ENCODE data around the gene CCDC60.
"Not testable (repeated sequence)": the region's sequence is repeated elsewhere in the genome, so short reads cannot be mapped to it uniquely, and the experiment has no call there.

Gene CCDC60

GRCh38 chr12:119338593-119339363 lies 4.2 kb downstream of the CCDC60 start:
- DNase-seq, result no peak

DNA sequence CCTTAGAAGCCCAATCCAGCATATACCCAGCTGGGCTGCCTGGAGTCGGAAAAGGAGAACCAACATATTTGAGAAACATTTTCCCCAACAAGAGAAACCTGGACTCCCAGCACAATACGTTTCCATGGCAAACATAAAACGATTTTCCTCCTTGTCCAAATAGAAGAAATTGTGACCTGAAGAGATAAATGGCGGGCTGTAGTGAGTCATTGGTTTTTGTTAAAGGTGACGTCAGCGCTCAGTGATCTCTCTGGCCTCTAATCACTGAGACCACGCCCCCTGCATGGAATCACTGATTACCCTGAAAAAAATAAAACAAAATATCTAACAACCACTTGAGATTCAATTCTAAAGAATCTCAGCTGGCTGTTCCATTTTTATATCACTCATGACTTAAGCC lies 6.0 kb downstream of the CCDC60 start:
- no peak for DNase-seq

DNA sequence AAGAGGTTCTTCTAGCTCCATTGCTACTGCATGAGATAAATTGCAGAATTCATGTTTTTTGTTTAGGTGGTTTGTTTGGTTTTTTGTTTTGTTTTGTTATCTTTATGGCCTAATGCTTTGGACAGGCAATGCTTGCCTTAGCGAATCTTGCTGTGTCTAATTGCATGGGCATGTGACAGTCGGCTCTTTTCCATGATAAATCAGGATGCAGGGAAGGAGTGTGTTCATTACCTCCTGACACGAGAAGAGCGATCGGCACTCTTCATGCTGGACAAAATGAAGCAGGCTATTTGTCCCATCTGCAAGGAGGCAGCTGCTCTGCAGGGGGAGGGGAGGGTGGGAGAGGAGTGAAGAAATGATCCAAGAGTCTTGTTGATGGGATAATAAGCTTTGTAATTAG lies 6.5 kb downstream of the CCDC60 start:
- DNase-seq, result no peak

- no peak for DNase-seq
Observed at GRCh38 chr12:119341988-119342387, 7.5 kb downstream of the CCDC60 start.

GRCh38 chr12:119343130-119343529 lies 8.6 kb downstream of the CCDC60 start:
- no peak for DNase-seq

DNA sequence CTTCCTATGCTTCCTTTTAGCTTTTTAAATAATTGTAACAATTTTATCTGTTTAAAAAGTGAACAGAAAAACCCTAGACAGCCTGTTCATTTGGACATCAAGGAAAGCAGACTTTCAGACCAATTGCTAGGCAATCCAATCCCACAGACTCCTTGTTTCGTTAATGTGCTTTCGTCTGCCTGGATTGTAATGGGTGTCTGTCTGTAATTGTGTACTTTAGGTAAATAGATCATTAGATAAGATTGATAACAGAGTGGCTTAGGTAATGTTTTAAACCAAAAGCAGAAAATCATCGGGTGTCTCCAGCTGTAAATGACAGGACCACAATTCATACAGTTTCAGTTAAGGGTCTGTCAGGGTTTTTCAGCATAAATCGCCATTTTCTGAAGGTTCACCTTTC lies 19.6 kb downstream of the CCDC60 start:
- no peak for DNase-seq

DNA sequence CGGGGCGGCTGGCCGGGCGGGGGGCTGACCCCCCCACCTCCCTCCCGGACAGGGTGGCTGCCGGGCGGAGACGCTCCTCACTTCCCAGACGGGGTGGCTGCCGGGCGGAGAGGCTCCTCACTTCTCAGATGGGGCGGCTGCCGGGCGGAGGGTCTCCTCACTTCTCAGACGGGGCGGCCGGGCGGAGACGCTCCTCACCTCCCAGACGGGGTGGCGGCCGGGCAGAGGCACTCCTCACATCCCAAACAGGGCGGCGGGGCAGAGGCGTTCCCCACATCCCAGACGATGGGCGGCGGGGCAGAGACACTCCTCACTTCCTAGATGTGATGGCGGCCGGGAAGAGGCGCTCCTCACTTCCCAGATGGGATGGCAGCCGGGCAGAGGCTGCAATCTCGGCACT lies 25.8 kb downstream of the CCDC60 start:
- not testable (repeated sequence) for DNase-seq

DNA sequence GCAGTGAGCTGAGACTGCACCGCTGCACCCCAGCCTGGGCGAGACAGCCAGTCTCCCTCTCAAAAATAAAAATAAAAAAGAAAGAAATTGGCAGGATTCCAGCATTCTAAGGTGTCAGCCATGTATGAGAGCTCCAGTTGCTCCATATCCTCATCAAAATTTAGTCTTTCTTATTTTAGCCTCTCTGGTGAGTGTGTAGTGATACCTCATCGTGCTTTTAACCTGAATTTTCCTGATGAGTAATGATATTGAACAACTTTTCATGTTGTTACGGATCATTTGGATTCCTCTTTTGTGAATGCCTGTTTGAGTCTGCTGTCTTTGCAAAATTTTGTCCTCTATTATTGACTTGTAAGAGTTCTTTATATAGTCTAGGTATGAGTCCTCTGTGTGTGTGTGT lies 28.5 kb downstream of the CCDC60 start:
- no peak for DNase-seq

DNA sequence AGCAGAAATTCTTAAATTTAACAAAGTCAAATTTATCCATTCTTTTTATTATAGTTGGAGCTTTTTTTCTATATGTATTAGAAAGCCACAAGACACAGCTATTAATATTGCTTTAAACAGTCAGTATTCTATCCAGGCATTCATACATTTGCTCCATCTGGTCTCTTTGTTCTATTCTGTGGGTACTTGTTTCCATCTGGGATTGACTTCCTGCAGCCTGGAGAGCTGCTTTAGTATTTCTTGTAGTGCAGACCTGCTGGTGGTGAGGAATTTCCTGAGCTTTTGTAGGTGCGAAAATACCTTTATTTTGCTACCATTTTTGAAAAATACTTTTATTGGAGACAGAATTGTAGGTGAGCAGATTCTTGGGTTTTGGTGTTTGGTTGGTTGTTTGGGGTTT lies 29.0 kb downstream of the CCDC60 start:
- DNase-seq, result no peak

GRCh38 chr12:119365451-119365850 lies 30.9 kb downstream of the CCDC60 start:
- no peak for DNase-seq

- DNase-seq, result no peak
Observed at GRCh38 chr12:119366007-119366406, 31.5 kb downstream of the CCDC60 start.

DNA sequence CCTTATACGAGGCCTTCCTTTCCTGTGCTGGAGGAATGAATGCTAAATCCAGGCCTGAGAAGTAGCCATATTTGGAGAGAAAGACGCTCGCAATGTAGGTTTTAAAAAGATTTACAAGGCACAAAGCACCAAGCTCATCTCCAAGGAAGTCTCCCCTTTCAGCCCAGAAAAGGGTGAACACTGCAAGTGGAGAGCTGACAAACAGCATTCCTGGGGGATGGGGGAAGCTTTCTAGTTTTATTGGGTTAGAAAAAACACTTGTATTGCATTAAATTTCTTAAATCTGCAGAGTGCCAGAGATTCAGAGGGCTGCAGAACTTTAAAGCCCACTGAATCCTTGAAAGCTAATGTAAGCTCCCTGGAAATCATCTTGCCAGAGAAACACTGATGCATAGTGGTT lies 34.6 kb downstream of the CCDC60 start:
- DNase-seq, result no peak

DNA sequence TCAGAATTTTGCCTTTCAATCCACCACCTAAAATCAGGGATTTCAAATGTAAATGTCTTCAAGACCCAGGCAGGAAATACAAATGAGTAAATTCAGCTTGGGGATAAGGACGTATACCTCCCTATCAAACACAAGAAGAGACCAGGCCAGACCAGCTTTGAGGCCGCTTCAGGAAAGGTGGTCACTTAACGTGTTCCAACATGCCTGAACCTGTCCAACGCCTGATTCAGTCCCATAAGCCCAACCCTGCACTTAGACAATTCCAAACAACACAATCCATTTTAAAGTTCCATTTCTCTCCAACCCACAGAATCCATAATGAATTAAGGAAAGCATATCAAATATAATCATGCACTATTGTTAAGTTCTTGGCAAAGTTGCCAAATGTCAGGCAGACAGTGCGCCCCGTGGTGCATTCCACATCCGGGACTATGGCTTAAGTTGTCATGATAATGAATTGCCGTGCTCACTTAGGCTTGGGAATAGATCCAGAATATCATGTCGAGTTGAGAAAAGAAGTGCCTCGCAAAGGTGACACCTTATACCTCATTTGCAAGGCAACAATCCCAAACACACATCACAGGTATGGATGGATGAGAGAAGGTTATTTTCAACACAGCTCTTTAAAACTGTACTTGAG lies 35.5 kb downstream of the CCDC60 start:
- DNase-seq, result no peak

DNA sequence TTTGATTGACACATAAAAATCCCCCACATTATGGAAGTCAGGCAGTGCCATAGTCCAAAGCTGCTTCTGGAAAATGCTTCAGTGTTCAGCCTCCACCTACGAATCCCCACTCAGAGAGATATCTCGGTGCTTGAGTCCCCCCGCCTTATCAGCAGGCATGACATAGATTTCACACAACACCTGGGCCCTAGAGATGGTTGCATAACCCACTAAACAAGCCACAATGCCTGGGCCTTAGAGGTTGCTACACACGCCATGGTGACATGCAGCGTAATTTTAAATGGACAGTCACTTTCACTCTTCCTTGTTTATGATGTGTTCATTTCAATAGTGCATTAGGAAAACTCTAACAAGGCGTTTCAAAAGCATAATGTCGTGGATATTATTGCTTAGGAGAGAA lies 38.0 kb downstream of the CCDC60 start:
- no peak for DNase-seq

GRCh38 chr12:119373001-119373400 lies 38.5 kb downstream of the CCDC60 start:
- DNase-seq, result no peak

GRCh38 chr12:119373666-119374065 lies 39.1 kb downstream of the CCDC60 start:
- no peak for DNase-seq

GRCh38 chr12:119374635-119375034 lies 40.1 kb downstream of the CCDC60 start:
- DNase-seq, result no peak

DNA sequence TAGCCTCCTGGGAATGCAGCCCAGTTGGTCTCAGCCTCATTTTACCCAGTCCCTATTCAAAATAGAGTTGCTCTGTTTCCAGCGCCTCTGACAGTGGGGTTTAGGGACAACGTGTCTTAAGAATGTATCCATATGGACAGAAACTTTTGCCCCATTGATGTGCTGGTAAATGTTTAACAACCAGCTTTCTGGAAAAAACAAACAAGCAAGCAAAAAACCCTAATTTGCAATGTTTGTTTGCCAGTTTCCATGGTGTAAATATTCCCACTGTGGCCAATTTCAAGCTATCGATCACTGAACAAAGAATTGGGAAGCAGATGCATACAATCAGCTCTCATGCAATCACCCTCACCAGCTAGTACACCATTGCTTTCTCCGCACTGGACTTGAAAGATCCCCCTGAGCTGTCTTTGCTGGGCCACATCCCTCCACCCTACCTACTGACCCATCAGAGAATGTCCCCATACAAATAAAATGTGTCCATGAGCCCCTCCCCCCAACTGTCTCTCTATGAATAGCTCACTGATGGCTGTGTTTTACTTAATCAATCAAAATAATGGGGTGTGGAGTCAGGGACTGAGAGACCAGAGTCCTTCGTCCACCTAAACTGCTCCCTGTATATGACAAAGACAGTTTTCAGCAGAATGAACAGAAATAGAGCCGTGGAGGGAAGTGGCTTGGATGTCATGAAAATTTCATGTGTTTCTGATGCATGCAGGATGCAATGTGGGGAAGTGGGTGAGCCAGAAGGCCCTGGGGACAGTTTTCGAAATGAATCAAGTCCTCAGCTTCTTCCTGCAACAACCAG lies 40.8 kb downstream of the CCDC60 start:
- DNase-seq, result no peak

- DNase-seq, result no peak
Observed at GRCh38 chr12:119375883-119376190, 41.3 kb downstream of the CCDC60 start.

DNA sequence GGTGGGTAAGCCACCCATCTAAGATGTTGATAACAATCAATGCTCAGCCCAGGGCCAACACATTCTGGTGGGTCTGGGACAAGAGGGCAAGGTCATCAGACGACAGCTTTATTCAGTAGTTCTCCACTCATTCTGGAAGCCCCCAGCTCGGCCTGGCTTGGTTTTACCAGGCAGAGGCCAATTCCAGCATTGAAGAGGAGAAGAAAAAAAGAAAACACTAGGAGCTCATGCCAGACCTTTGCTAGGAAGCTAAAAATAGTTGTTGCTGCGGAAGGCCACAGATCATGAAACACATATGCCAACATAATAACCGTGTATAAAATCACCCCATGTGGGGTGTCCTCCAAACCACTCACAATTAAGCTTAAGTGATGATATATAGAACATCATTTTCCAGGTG lies 44.4 kb downstream of the CCDC60 start:
- DNase-seq, result no peak

DNA sequence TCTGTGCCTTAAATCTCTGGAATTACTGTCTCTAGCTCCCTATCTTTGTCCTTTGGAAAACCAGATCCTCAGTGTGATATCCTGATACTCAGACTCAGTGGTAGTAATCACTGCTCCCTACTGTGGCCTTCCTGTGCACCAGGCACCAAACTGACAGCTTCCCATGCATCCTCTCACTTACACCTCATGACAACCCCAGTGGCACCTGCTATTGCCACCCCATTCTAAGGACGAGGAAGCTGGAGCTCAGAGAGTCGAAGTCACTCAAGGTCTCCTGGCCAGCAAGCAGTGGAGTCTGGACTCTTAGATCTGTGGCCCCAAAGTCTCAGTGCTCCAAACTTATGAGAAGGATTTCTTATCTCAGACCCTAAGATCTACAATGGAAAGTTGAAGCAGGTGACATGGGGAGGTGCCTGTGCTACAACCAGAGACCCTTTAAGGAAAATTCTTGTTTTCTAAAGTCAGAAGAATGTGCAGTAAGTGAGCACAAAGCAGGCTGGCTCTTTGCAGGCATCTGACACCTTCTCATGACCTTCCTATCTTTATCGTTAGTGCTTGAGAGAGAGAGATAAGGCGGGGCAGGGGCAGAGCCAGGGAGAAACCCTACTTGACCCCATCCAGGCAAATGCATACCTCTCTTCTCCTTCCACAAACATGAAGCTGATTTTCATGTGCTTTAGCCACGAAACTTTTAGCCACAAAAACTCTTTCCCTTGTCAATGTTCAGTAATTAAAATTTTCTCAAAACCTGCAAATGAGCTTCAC lies 47.1 kb downstream of the CCDC60 start:
- DNase-seq, result no peak

DNA sequence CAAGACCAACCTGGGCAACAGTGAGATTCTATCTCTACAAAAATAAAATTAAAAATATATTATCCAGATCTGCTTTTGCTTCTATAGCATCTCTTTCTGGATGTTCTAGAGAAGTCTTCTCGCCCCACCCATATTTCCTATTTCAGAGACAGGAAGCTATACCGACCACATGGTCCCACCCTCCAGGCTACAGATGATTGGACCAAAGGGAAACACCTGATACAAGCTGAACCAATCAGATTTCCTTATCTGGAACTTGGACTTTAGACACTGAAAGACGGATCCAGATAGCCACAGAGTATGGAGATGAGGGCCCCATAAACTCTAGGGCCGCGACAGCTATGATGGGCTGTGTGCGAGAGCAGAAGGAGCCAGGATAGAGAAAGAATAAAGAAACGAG lies 48.7 kb downstream of the CCDC60 start:
- DNase-seq, result no peak

- DNase-seq, result no peak
Observed at GRCh38 chr12:119384340-119384739, 49.8 kb downstream of the CCDC60 start.
